Epithelial cell of esophagus (primary cell): ENCODE measurements around the gene DRC1.

Experiments
- DNase-seq: peaks from one replicate; pipeline ENCODE4 v3.0.0; 2010; ENCODE audit warnings: low read depth
- H3K4me3 ChIP-seq: 2 replicates; pipeline ENCODE4 v1.5.1; 2011; ENCODE audit warnings: mild to moderate bottlenecking, low read length, control low read depth
- CTCF ChIP-seq: IDR thresholded peaks from 2 replicates; pipeline ENCODE4 v1.5.1; 2011; ENCODE audit warnings: low read depth, mild to moderate bottlenecking, low read length, control low read depth, inconsistent platforms; ENCODE audit not compliant: insufficient read depth; ENCODE audit errors: missing control alignments

DRC1 gene

GRCh38 chr2:26485725-26486418 is 84.2 kb downstream of the DRC1 start:
- H3K4me3 ChIP-seq: no peak overlapping the region
- TF ChIP-seq CTCF: no peak
- DNase-seq: no peak

- no peak overlapping the region for H3K4me3 ChIP-seq
- DNase-seq: no peak
- TF ChIP-seq CTCF: no peak
Measured at GRCh38 chr2:26486789-26487188, 85.1 kb downstream of the DRC1 start.

- TF ChIP-seq CTCF: no peak
Measured at GRCh38 chr2:26487192-26487591, 85.5 kb downstream of the DRC1 start.

GRCh38 chr2:26488463-26489212 is 86.9 kb downstream of the DRC1 start:
- DNase-seq: no peak
- TF ChIP-seq CTCF: no peak
- H3K4me3 ChIP-seq: no peak overlapping the region

More at GRCh38 chr2:26487192-26487591, 85.5 kb downstream of the DRC1 start:
- DNase-seq: no peak
- no peak overlapping the region for H3K4me3 ChIP-seq

GRCh38 chr2:26489213-26489850 is 87.6 kb downstream of the DRC1 start:
- no peak overlapping the region for H3K4me3 ChIP-seq
- no peak for DNase-seq
- no peak for TF ChIP-seq CTCF

GRCh38 chr2:26491563-26492167 is 89.9 kb downstream of the DRC1 start:
- DNase-seq: no peak
- no peak overlapping the region for H3K4me3 ChIP-seq
- TF ChIP-seq CTCF: no peak
